ENCODE results near the gene CASZ1. TPM values are rescaled to one million over a fixed set of nuclear protein-coding genes. Genes with fewer than 3 reads are reported as not detected.
A peak's percentile ranks its signal among the peaks of the same experiment; 100 is the strongest.

CASZ1 gene
- total and polyA plus RNA-seq, 12 donors = 19.5 to 79.8 (median 64.7) TPM

- Histone ChIP-seq H3K9me3 (no peaks in the 10 kb centered on the region), H3K4me3 (no peak overlapping the region), H3K36me3 (peaks cover 0 to 16% (median 0%) of the 10 kb centered on the region in 9 donors), H3K27ac (peak overlapping the region in 9 of 10 donors; percentile 1 to 81 (median 65)), H3K27me3 (no peaks in the 10 kb centered on the region), H3K4me1 (peaks cover 22 to 77% (median 64%) of the 10 kb centered on the region in 9 donors)
- ATAC-seq = peak in 3 of 8 donors; percentile 10 to 37 (median 28)
- intact Hi-C loops (cut with DNase I) = loop anchor here in 2 of 10 donors (2.0 to 5.0 kb wide), 2 partner anchors 20 to 40 kb away; no protein-coding TSS in a partner anchor
- WGBS, 2 donors = 55 to 58% methylated on average over 10 of the region's 10 CpGs
- no peak for DNase-seq
- TF ChIP-seq CTCF (IDR thresholded peaks at IDR 0.05) = no peak
Measured at GRCh38 chr1:10756842-10757241, 39.6 kb downstream of the CASZ1 start.

- H3K4me1 ChIP-seq = peaks cover 14 to 72% (median 59%) of the 10 kb centered on the region in 9 donors
- no peaks in the 10 kb centered on the region for H3K9me3 ChIP-seq
- peaks cover 0 to 16% (median 0%) of the 10 kb centered on the region in 9 donors for H3K36me3 ChIP-seq
- H3K27ac ChIP-seq = peak overlapping the region in 9 of 10 donors; percentile 1 to 81 (median 65)
- WGBS, 2 donors = 7 to 9% methylated on average over 23 of the region's 23 CpGs
- peak overlapping the region in 1 of 10 donors; percentile 16 for H3K4me3 ChIP-seq
- TF ChIP-seq CTCF (IDR thresholded peaks at IDR 0.05) = no peak
- ATAC-seq = peak; percentile 82 to 92 (median 88)
- no peaks in the 10 kb centered on the region for H3K27me3 ChIP-seq
- intact Hi-C loops (cut with DNase I) = loop anchor here in 2 of 10 donors (2.0 to 5.0 kb wide), 2 partner anchors 19 to 39 kb away; no protein-coding TSS in a partner anchor
- DNase-seq = peak; percentile 71 to 74
Measured at GRCh38 chr1:10755970-10756521, 40.4 kb downstream of the CASZ1 start.

GRCh38 chr1:10754568-10755329 lies 41.7 kb downstream of the CASZ1 start:
- H3K4me1 ChIP-seq = peaks cover 14 to 69% (median 56%) of the 10 kb centered on the region in 9 donors
- peak overlapping the region in 1 of 10 donors; percentile 81 for H3K27ac ChIP-seq
- intact Hi-C loops (cut with DNase I) = loop anchor here in 3 of 10 donors (5.0 kb wide), 2 partner anchors 33 to 37 kb away; no protein-coding TSS in a partner anchor
- no peaks in the 10 kb centered on the region for H3K27me3 ChIP-seq
- no peak overlapping the region for H3K4me3 ChIP-seq
- ATAC-seq (no peak), DNase-seq (no peak)
- H3K9me3 ChIP-seq = no peaks in the 10 kb centered on the region
- WGBS, 2 donors = 79 to 81% methylated on average over 24 of the region's 24 CpGs
- H3K36me3 ChIP-seq = peaks cover 0 to 8% (median 0%) of the 10 kb centered on the region in 9 donors
- TF ChIP-seq CTCF (IDR thresholded peaks at IDR 0.05) = no peak

- DNase-seq = no peak
- H3K36me3 ChIP-seq = peaks cover 0 to 3% (median 0%) of the 10 kb centered on the region in 9 donors
- H3K4me1 ChIP-seq = peaks cover 14 to 66% (median 44%) of the 10 kb centered on the region in 9 donors
- intact Hi-C loops (cut with DNase I) = loop anchor here in 2 of 10 donors (5.0 kb wide), 1 partner anchor 34 kb away; no protein-coding TSS in a partner anchor
- H3K27me3 ChIP-seq = no peaks in the 10 kb centered on the region
- no peak overlapping the region for H3K27ac ChIP-seq
- no peaks in the 10 kb centered on the region for H3K9me3 ChIP-seq
- 47 to 53% methylated on average over 11 of the region's 11 CpGs for WGBS, 2 donors
- H3K4me3 ChIP-seq = no peak overlapping the region
- no peak for ATAC-seq
- TF ChIP-seq CTCF (IDR thresholded peaks at IDR 0.05) = no peak
Measured at GRCh38 chr1:10753299-10753698, 43.1 kb downstream of the CASZ1 start.
